NCI-H187 treated with DMSO at 0.1 percent for 48 hours (cell line): ENCODE data around the gene ZSWIM6.

Source experiments
- DNase-seq: peaks from one replicate; lab custom pipeline; 2025; lab: John Stamatoyannopoulos, UW

The ZSWIM6 gene

GRCh38 chr5:61441742-61442141 lies 109.7 kb downstream of the ZSWIM6 start:
- no peak for DNase-seq

- no peak for DNase-seq
Measured at GRCh38 chr5:61447780-61448495, 115.9 kb downstream of the ZSWIM6 start.

GRCh38 chr5:61449804-61450492 lies 117.9 kb downstream of the ZSWIM6 start:
- DNase-seq, result no peak

- peak; percentile 3 for DNase-seq
Measured at GRCh38 chr5:61450493-61451279, 118.6 kb downstream of the ZSWIM6 start.

- DNase-seq, result no peak
Measured at GRCh38 chr5:61455179-61456006, 123.3 kb downstream of the ZSWIM6 start.

- no peak for DNase-seq
Measured at GRCh38 chr5:61460471-61460870, 128.4 kb downstream of the ZSWIM6 start.

GRCh38 chr5:61461417-61461816 lies 129.4 kb downstream of the ZSWIM6 start:
- DNase-seq, result no peak

GRCh38 chr5:61461926-61462325 lies 129.9 kb downstream of the ZSWIM6 start:
- no peak for DNase-seq

GRCh38 chr5:61463596-61463995 lies 131.5 kb downstream of the ZSWIM6 start:
- DNase-seq, result no peak

- no peak for DNase-seq
Measured at GRCh38 chr5:61464512-61464911, 132.5 kb downstream of the ZSWIM6 start.

GRCh38 chr5:61465066-61465465 lies 133.0 kb downstream of the ZSWIM6 start:
- no peak for DNase-seq

- DNase-seq, result no peak
Measured at GRCh38 chr5:61465496-61465895, 133.4 kb downstream of the ZSWIM6 start.

GRCh38 chr5:61466017-61466416 lies 134.0 kb downstream of the ZSWIM6 start:
- DNase-seq, result no peak

- no peak for DNase-seq
Measured at GRCh38 chr5:61467766-61468482, 135.9 kb downstream of the ZSWIM6 start.

- no peak for DNase-seq
Measured at GRCh38 chr5:61468483-61468865, 136.4 kb downstream of the ZSWIM6 start.

- no peak for DNase-seq
Measured at GRCh38 chr5:61471352-61471751, 139.3 kb downstream of the ZSWIM6 start.

GRCh38 chr5:61472172-61472958 lies 140.3 kb downstream of the ZSWIM6 start:
- DNase-seq, result no peak

- DNase-seq, result no peak
Measured at GRCh38 chr5:61474746-61475145, 142.7 kb downstream of the ZSWIM6 start.

- no peak for DNase-seq
Measured at GRCh38 chr5:61477788-61478187, 145.7 kb downstream of the ZSWIM6 start.

GRCh38 chr5:61479850-61480614 lies 148.0 kb downstream of the ZSWIM6 start:
- DNase-seq, result no peak
